RWPE2 (cell line): ENCODE data around the gene CLEC11A.

Source experiments
- ATAC-seq: fragments of 200-7000 bp; cut with Tn5 transposase; 3 replicates; pipeline ENCODE4 v1.9.1; 2021; ENCODE audit warnings: low read depth
- DNase-seq: peaks from one replicate; pipeline ENCODE4 v3.0.0-alpha.2; 2020; ENCODE audit warnings: low spot score
- H3K27ac ChIP-seq: fragments of 450-650 bp; 2 replicates; pipeline ENCODE4 v1.5.1; 2017; ENCODE audit warnings: mild to moderate bottlenecking; ENCODE audit not compliant: poor library complexity, severe bottlenecking
- H3K27me3 ChIP-seq: fragments of 250-450 bp; sonication (Bioruptor Pico); 2 replicates; pipeline ENCODE4 v1.5.1; 2021; ENCODE audit warnings: mild to moderate bottlenecking, moderate library complexity; ENCODE audit not compliant: insufficient read depth, poor library complexity, severe bottlenecking
- H3K36me3 ChIP-seq: fragments of 250-450 bp; sonication (Bioruptor Pico); 2 replicates; pipeline ENCODE4 v1.5.1; 2020; ENCODE audit warnings: low read depth, mild to moderate bottlenecking, moderate library complexity
- H3K4me1 ChIP-seq: fragments of 250-450 bp; sonication (Bioruptor Pico); 2 replicates; pipeline ENCODE4 v1.5.1; 2021; ENCODE audit warnings: mild to moderate bottlenecking, moderate library complexity; ENCODE audit not compliant: insufficient read depth, poor library complexity, severe bottlenecking
- H3K4me3 ChIP-seq: fragments of 250-450 bp; sonication (Bioruptor Pico); 2 replicates; pipeline ENCODE4 v1.5.1; 2021; ENCODE audit warnings: mild to moderate bottlenecking, moderate library complexity; ENCODE audit not compliant: severe bottlenecking
- H3K9me3 ChIP-seq: fragments of 250-450 bp; sonication (Bioruptor Pico); 2 replicates; pipeline ENCODE4 v1.5.1; 2021; ENCODE audit warnings: mild to moderate bottlenecking, moderate library complexity; ENCODE audit not compliant: severe bottlenecking
- CTCF ChIP-seq: fragments of 450-650 bp; IDR thresholded peaks from one replicate; pipeline ENCODE4 v1.5.1; 2017; ENCODE audit warnings: mild to moderate bottlenecking, moderate library complexity; ENCODE audit not compliant: poor library complexity, severe bottlenecking

CLEC11A gene

GRCh38 chr19:50703915-50704796 is 19.0 kb upstream of the CLEC11A start:
- Histone ChIP-seq H3K4me1 (no peaks in the 10 kb centered on the region), H3K36me3 (no peaks in the 10 kb centered on the region), H3K27me3 (peaks cover 4% of the 10 kb centered on the region), H3K27ac (no peak overlapping the region), H3K9me3 (no peaks in the 10 kb centered on the region), H3K4me3 (no peak overlapping the region)
- ATAC-seq = no peak
- no peak for DNase-seq
- peak; percentile 15 for TF ChIP-seq CTCF

- ATAC-seq (peak; percentile 92), DNase-seq (no peak)
- TF ChIP-seq CTCF = peak; percentile 85
- Histone ChIP-seq H3K9me3 (no peaks in the 10 kb centered on the region), H3K4me1 (no peaks in the 10 kb centered on the region), H3K4me3 (no peak overlapping the region), H3K27me3 (peaks cover 4% of the 10 kb centered on the region), H3K27ac (no peak overlapping the region), H3K36me3 (no peaks in the 10 kb centered on the region)
Measured at GRCh38 chr19:50705422-50706019, 17.6 kb upstream of the CLEC11A start.

GRCh38 chr19:50706387-50706786 is 16.8 kb upstream of the CLEC11A start:
- Histone ChIP-seq H3K27me3 (peaks cover 4% of the 10 kb centered on the region), H3K4me3 (no peak overlapping the region), H3K27ac (no peak overlapping the region), H3K9me3 (no peaks in the 10 kb centered on the region), H3K36me3 (no peaks in the 10 kb centered on the region), H3K4me1 (no peaks in the 10 kb centered on the region)
- no peak for TF ChIP-seq CTCF
- ATAC-seq = no peak
- no peak for DNase-seq

- Histone ChIP-seq H3K27ac (no peak overlapping the region), H3K36me3 (no peaks in the 10 kb centered on the region), H3K9me3 (no peaks in the 10 kb centered on the region), H3K27me3 (peaks cover 4% of the 10 kb centered on the region), H3K4me1 (no peaks in the 10 kb centered on the region), H3K4me3 (no peak overlapping the region)
- ATAC-seq (no peak), DNase-seq (no peak)
- TF ChIP-seq CTCF = no peak
Measured at GRCh38 chr19:50708179-50708879, 14.8 kb upstream of the CLEC11A start.
